GM18907 (cell line): Measurements from ENCODE around the gene CLASP1.
"Not testable (repeated sequence)": the region's sequence is repeated elsewhere in the genome, so short reads cannot be mapped to it uniquely, and the experiment has no call there.

ENCODE experiments used
- ATAC-seq: cut with Tn5 transposase; IDR thresholded peaks from one replicate; pipeline ENCODE4 v1.9.1; 2021; ENCODE audit warnings: mild to moderate bottlenecking, moderate library complexity; ENCODE audit not compliant: unreplicated experiment

The CLASP1 gene

GRCh38 chr2:121336528-121337294 lies 312.6 kb downstream of the CLASP1 start:
- ATAC-seq, result no peak

GRCh38 chr2:121335294-121336290 lies 313.7 kb downstream of the CLASP1 start:
- ATAC-seq, result no peak

- ATAC-seq, result no peak
Observed at GRCh38 chr2:121334581-121335293, 314.5 kb downstream of the CLASP1 start.

- ATAC-seq, result peak; percentile 92
Observed at GRCh38 chr2:121333834-121334558, 315.3 kb downstream of the CLASP1 start.

GRCh38 chr2:121333231-121333630 lies 316.0 kb downstream of the CLASP1 start:
- ATAC-seq, result no peak

- ATAC-seq, result not testable (repeated sequence)
Observed at GRCh38 chr2:121331324-121331723, 317.9 kb downstream of the CLASP1 start.

GRCh38 chr2:121330921-121331320 lies 318.3 kb downstream of the CLASP1 start:
- ATAC-seq, result no peak

- no peak for ATAC-seq
Observed at GRCh38 chr2:121329786-121330185, 319.5 kb downstream of the CLASP1 start.

GRCh38 chr2:121326628-121327027 lies 322.6 kb downstream of the CLASP1 start:
- ATAC-seq, result no peak

GRCh38 chr2:121324601-121325000 lies 324.7 kb downstream of the CLASP1 start:
- no peak for ATAC-seq

- no peak for ATAC-seq
Observed at GRCh38 chr2:121321476-121321875, 327.8 kb downstream of the CLASP1 start.

- ATAC-seq, result no peak
Observed at GRCh38 chr2:121319941-121320340, 329.3 kb downstream of the CLASP1 start.

- no peak for ATAC-seq
Observed at GRCh38 chr2:121316986-121317385, 332.3 kb downstream of the CLASP1 start.

GRCh38 chr2:121313701-121314100 lies 335.6 kb downstream of the CLASP1 start:
- not testable (repeated sequence) for ATAC-seq

GRCh38 chr2:121309801-121310200 lies 339.5 kb downstream of the CLASP1 start:
- ATAC-seq, result peak; percentile 85

- no peak for ATAC-seq
Observed at GRCh38 chr2:121309323-121309722, 339.9 kb downstream of the CLASP1 start.

GRCh38 chr2:121307048-121307447 lies 342.2 kb downstream of the CLASP1 start:
- ATAC-seq, result no peak

GRCh38 chr2:121304941-121305340 lies 344.3 kb downstream of the CLASP1 start:
- ATAC-seq, result no peak

GRCh38 chr2:121303531-121304263 lies 345.6 kb downstream of the CLASP1 start:
- ATAC-seq, result no peak

GRCh38 chr2:121301190-121301589 lies 348.1 kb downstream of the CLASP1 start:
- ATAC-seq, result not testable (repeated sequence)
